HUES6 (cell line): ENCODE data around the gene HESX1.

Source experiments
- H3K27ac ChIP-seq: 2 replicates; pipeline ENCODE4 v1.7.0; 2013; ENCODE audit warnings: low read depth, mild to moderate bottlenecking, low read length, inconsistent platforms
- H3K27me3 ChIP-seq: 2 replicates; pipeline ENCODE4 v1.6.1; 2013; ENCODE audit warnings: low read length; ENCODE audit not compliant: control insufficient read depth, insufficient read depth
- H3K36me3 ChIP-seq: 2 replicates; pipeline ENCODE4 v1.6.1; 2013; ENCODE audit warnings: low read length; ENCODE audit not compliant: control insufficient read depth, insufficient read depth
- H3K4me1 ChIP-seq: 2 replicates; pipeline ENCODE4 v1.6.1; 2013; ENCODE audit warnings: low read length; ENCODE audit not compliant: control insufficient read depth, insufficient read depth
- H3K4me3 ChIP-seq: 2 replicates; pipeline ENCODE4 v1.5.1; 2013; ENCODE audit warnings: low read depth, low read length
- H3K9ac ChIP-seq: one replicate; pipeline ENCODE4 v1.6.1; 2013; ENCODE audit warnings: mild to moderate bottlenecking, low read length
- H3K9me3 ChIP-seq: 2 replicates; pipeline ENCODE4 v1.6.1; 2013; ENCODE audit warnings: low read depth, low read length; ENCODE audit not compliant: control insufficient read depth, insufficient read depth

The HESX1 gene

DNA sequence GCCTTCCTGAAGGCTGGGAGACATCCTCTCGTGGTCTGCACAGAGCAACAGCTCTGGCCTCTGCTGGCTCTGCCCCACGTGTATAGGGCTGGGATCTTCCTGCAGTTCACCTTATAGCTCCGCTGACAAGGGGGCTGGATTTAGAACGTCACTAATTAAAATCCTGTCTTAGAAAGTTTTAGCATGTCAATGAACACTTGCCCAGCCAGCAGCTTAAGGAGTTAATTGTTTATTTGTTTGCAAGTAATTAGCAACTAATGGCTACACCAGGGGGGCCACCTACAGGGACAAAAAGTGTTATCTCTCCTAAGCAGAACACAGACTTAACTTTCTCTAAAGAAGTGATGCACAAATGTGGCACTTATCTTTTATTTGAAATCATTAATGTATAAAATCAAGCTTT lies at the start of gene HESX1:
TSS of gene HESX1 (minus strand) at position 84 of the 403 bp plus-strand sequence. CDS start at position 24, 60 bp downstream.
- Histone ChIP-seq H3K27ac (no peak within 1 kb of the TSS), H3K4me3 (peak within 1 kb of the TSS; percentile 42), H3K9me3 (no peaks in the 10 kb centered on the region), H3K9ac (no peak within 1 kb of the TSS), H3K27me3 (peaks cover 46% of the 10 kb centered on the region; the same call in 1 of the 2 replicates), H3K4me1 (peaks cover 26% of the 10 kb centered on the region), H3K36me3 (no peaks in the 10 kb centered on the region)

- Histone ChIP-seq H3K36me3 (peaks cover 80% of the 10 kb centered on the region), H3K9ac (no peak overlapping the region), H3K4me3 (no peak overlapping the region), H3K4me1 (no peaks in the 10 kb centered on the region), H3K27me3 (no peaks in the 10 kb centered on the region), H3K27ac (no peak overlapping the region), H3K9me3 (no peaks in the 10 kb centered on the region)
These were observed 45.2 kb upstream of the HESX1 start for GRCh38 chr3:57244946-57245345.

DNA sequence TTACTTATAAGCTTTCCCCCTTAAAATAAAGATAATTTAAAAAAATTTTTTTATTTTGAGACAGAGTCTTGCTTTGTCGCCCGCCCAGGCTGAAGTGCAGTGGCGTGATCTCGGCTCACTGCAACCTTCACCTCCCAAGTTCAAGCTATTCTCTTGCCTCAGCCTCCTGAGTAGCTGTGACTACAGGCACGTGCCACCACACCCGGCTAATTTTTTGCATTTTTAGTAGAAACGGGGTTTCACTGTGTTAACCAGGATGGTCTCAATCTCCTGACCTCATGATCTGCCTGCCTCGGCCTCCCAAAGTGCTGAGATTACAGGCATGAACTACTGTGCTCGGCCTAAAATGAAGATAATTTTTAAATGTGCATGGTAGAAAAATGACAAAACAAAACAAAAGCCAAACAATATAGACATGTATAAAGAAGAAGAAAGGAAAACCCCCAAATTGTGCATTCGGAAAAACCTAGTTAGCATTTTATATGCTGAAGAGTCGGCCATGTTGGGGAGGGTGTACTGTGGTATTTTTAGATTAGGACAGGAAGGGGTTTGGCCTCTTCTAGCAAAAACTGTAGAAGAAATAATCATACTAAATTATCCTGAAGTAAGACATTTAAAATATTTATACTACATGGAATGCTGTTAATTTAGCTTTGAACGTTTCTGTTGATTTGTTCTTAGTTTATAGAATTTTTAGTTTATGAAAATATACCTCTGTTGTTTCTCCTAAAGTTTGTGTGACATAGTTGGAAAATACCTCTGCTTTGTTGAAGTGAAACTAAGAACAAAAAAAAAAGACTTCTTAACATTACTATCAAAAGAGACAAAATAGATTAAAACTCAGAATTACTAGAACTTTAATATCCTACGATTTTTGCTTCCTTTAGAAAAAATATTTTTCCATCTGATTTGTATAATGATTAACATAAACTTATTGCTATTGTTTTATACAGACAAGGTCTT lies 35.1 kb upstream of the HESX1 start:
- H3K4me3 ChIP-seq: no peak overlapping the region
- no peaks in the 10 kb centered on the region for H3K9me3 ChIP-seq
- no peak overlapping the region for H3K9ac ChIP-seq
- H3K4me1 ChIP-seq: no peaks in the 10 kb centered on the region
- peaks cover 22% of the 10 kb centered on the region for H3K36me3 ChIP-seq
- H3K27me3 ChIP-seq: no peaks in the 10 kb centered on the region
- H3K27ac ChIP-seq: no peak overlapping the region

GRCh38 chr3:57233799-57234198 lies 34.0 kb upstream of the HESX1 start:
- Histone ChIP-seq H3K27ac (no peak overlapping the region), H3K9me3 (no peaks in the 10 kb centered on the region), H3K27me3 (0 out of 2 replicates have a peak, but pooled peaks cover under 1% of the 10 kb centered on the region), H3K9ac (no peak overlapping the region), H3K4me3 (no peak overlapping the region), H3K36me3 (peaks cover 14% of the 10 kb centered on the region), H3K4me1 (peaks cover under 1% of the 10 kb centered on the region; the same call in 1 of the 2 replicates)

DNA sequence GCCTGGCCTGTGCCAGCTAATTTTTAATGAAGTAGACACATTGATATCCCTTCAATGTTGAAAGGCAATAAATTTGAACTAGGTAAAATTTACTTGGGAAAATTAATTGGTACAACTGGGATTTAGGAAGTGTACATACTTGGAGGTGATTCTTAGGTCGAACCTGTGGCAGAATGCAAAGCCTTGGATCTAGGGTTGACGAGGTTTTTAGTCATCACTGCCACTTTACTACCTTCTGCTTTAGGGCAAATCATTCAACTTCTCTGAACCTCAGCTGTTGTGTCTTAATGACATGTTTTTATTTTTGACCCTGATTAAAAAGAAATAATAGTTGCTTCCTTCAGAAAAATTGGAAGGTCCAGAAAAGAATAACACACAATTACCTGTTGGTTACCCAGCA lies 30.2 kb upstream of the HESX1 start:
- Histone ChIP-seq H3K4me3 (no peak overlapping the region), H3K36me3 (no peaks in the 10 kb centered on the region), H3K9me3 (no peaks in the 10 kb centered on the region), H3K27me3 (peaks cover 7% of the 10 kb centered on the region; the same call in 1 of the 2 replicates), H3K27ac (no peak overlapping the region), H3K4me1 (peaks cover 11% of the 10 kb centered on the region; the same call in 1 of the 2 replicates), H3K9ac (no peak overlapping the region)

DNA sequence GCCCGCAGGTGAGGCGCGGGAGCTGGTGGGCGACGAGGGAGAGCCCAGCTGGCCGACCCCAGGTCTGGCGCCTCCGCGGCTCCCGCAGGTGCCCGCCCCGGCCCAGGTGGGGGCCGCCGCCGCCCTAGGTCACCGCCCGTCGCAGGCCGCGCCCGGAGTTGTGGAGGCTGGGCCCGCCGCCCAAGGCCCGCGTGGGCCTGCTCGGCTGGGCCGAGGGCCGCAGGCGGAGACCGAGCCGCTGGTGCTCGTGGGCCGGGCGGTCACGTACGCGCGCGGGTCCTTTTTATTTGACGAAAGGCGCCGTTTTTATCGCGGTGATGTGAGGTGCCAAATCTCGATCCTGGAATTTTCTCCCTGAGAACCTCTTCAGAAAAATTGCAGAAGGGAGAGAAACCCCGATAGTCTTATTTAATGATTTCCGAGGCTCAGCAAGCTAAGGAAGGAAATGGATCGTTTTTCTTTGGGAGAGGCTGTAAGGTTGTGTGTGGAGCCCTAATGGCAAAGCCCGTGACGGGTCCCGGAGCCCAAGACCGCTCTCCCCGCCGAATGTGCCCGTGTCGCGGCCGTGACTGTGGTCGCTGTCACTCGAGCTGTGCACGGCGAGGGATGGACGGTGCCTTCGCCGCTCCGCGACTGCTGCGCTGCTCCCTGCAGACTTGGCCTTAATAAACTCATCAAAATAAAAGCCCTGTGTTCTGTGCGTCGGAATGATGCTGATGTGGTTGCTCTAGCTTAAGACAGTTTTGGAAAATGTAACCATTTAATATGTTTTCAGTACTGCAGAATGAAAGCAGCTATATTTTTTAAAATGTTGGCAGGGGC lies 28.4 kb upstream of the HESX1 start:
- Histone ChIP-seq H3K36me3 (no peaks in the 10 kb centered on the region), H3K27ac (peak overlapping the region; percentile 54; the same call in 1 of the 2 replicates), H3K9me3 (no peaks in the 10 kb centered on the region), H3K9ac (peak overlapping the region; percentile 73), H3K4me1 (peaks cover 11% of the 10 kb centered on the region; the same call in 1 of the 2 replicates), H3K4me3 (peak overlapping the region; percentile 95), H3K27me3 (peaks cover 7% of the 10 kb centered on the region; the same call in 1 of the 2 replicates)

DNA sequence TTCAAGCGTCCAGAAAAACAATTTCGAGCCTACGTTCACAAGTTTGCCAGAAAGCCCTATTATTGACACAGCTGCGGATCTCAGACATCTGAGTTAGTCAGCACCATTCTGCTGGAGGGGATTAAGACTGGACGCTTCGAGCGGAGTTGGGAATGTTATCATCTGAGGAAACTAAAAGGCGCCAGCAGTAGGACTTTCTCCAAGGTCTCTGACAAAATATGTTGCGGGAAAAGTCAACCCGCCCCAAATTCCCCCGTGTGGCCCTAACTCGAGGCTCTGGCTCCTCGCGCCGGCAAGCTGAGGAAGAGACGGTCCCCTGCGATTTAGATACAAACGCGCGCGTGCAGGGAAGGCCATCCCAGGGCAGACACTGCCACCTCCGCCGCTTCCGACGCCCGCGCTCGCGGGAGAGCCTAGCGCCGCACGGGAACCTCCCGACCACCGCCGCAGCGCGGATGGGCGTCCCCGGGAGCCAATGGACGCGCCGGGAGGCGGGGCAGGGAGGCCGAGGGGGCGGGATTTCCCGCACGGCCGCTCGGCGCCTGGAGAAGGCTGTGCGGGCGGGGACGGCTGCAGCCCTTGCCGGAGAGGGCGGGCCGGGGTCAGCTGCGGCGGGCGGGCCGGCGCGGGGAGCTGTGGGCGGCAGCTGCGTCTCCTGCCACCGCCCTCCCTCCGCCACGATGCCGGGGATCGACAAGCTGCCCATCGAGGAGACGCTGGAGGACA lies 27.6 kb upstream of the HESX1 start, which contains the start of gene APPL1:
TSS of gene APPL1 (plus strand) at position 526 of the 726 bp plus-strand sequence. CDS start at position 681, 155 bp downstream.
- H3K4me3 ChIP-seq: peak within 1 kb of the TSS; percentile 95
- H3K9ac ChIP-seq: peak within 1 kb of the TSS; percentile 75
- H3K4me1 ChIP-seq: peaks cover 11% of the 10 kb centered on the region; the same call in 1 of the 2 replicates
- H3K27me3 ChIP-seq: peaks cover 7% of the 10 kb centered on the region; the same call in 1 of the 2 replicates
- H3K36me3 ChIP-seq: no peaks in the 10 kb centered on the region
- H3K27ac ChIP-seq: peak within 1 kb of the TSS; percentile 54; the same call in 1 of the 2 replicates
- H3K9me3 ChIP-seq: no peaks in the 10 kb centered on the region

DNA sequence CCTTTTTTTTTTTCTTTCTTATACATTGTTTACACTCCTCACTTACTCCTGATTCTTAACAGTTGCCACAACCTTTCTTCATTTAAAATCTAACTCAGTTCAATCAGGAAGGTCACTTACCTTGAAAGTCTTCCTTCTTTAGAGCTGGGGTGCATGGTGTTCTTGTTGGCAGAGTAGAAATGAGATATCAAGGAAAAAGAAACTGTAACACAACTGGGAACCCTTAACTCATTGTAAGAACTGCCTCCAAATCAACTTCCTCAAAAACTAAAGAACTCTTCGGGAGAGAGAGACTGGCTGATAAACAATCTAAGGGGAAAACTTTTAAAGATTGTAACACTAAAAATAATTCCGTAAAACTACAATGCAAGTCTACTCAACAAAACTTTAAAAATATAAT lies 26.4 kb upstream of the HESX1 start:
- no peak overlapping the region for H3K4me3 ChIP-seq
- H3K36me3 ChIP-seq: no peaks in the 10 kb centered on the region
- H3K4me1 ChIP-seq: peaks cover 11% of the 10 kb centered on the region; the same call in 1 of the 2 replicates
- peaks cover 7% of the 10 kb centered on the region; the same call in 1 of the 2 replicates for H3K27me3 ChIP-seq
- no peaks in the 10 kb centered on the region for H3K9me3 ChIP-seq
- no peak overlapping the region for H3K9ac ChIP-seq
- no peak overlapping the region for H3K27ac ChIP-seq

- Histone ChIP-seq H3K9ac (no peak overlapping the region), H3K27ac (no peak overlapping the region), H3K36me3 (no peaks in the 10 kb centered on the region), H3K4me1 (peaks cover 11% of the 10 kb centered on the region; the same call in 1 of the 2 replicates), H3K9me3 (no peaks in the 10 kb centered on the region), H3K4me3 (no peak overlapping the region), H3K27me3 (peaks cover 7% of the 10 kb centered on the region; the same call in 1 of the 2 replicates)
These were observed 25.1 kb upstream of the HESX1 start for GRCh38 chr3:57224856-57225255.

DNA sequence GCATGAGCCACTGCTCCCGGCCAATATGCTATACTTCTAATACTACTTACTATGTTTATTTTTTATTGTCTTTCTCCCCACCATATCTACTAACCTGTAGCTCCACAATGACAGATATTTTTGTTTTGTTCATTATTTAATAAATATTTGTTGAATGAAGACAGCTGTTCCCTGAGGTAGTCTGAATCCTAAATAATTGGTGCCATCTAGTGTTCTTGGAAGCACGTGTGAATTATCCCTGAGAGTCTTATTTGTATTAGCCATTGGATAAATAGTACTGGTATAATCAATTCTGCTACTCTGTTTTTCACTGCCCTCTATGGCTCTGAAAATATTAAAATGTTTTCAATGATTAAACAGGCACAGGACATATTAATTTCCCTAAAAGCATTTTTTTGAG lies 22.1 kb upstream of the HESX1 start:
- Histone ChIP-seq H3K36me3 (no peaks in the 10 kb centered on the region), H3K4me3 (no peak overlapping the region), H3K27ac (no peak overlapping the region), H3K27me3 (no peaks in the 10 kb centered on the region), H3K9me3 (no peaks in the 10 kb centered on the region), H3K9ac (no peak overlapping the region), H3K4me1 (peaks cover 3% of the 10 kb centered on the region; the same call in 1 of the 2 replicates)
